ENCODE measurements around the gene RGS6.
A peak's percentile ranks its signal among the peaks of the same experiment; 100 is the strongest.

The RGS6 gene

GRCh38 chr14:72172049-72172448 lies 239.8 kb downstream of the RGS6 start:
- DNase-seq: no peak

GRCh38 chr14:72172597-72172996 lies 240.4 kb downstream of the RGS6 start:
- DNase-seq: no peak

- no peak for DNase-seq
Measured at GRCh38 chr14:72173038-72173720, 240.9 kb downstream of the RGS6 start.

GRCh38 chr14:72177251-72177650 lies 245.0 kb downstream of the RGS6 start:
- DNase-seq: no peak

GRCh38 chr14:72178517-72178916 lies 246.3 kb downstream of the RGS6 start:
- no peak for DNase-seq

GRCh38 chr14:72182708-72183432 lies 250.6 kb downstream of the RGS6 start:
- DNase-seq: no peak

- DNase-seq: no peak
Measured at GRCh38 chr14:72183631-72184030, 251.4 kb downstream of the RGS6 start.

- no peak for DNase-seq
Measured at GRCh38 chr14:72186523-72186922, 254.3 kb downstream of the RGS6 start.

- DNase-seq: no peak
Measured at GRCh38 chr14:72196237-72197015, 264.2 kb downstream of the RGS6 start.

- no peak for DNase-seq
Measured at GRCh38 chr14:72201645-72202044, 269.4 kb downstream of the RGS6 start.

- peak; percentile 23 for DNase-seq
Measured at GRCh38 chr14:72213424-72213823, 281.2 kb downstream of the RGS6 start.

GRCh38 chr14:72215080-72215479 lies 282.9 kb downstream of the RGS6 start:
- DNase-seq: no peak

- peak; percentile 4 for DNase-seq
Measured at GRCh38 chr14:72217135-72217534, 284.9 kb downstream of the RGS6 start.

- DNase-seq: no peak
Measured at GRCh38 chr14:72222046-72222445, 289.8 kb downstream of the RGS6 start.

- no peak for DNase-seq
Measured at GRCh38 chr14:72236629-72237028, 304.4 kb downstream of the RGS6 start.

- no peak for DNase-seq
Measured at GRCh38 chr14:72237722-72238666, 305.8 kb downstream of the RGS6 start.

GRCh38 chr14:72243309-72244293 lies 311.4 kb downstream of the RGS6 start:
- DNase-seq: peak; percentile 31

- no peak for DNase-seq
Measured at GRCh38 chr14:72247896-72248465, 315.8 kb downstream of the RGS6 start.

- DNase-seq: no peak
Measured at GRCh38 chr14:72253503-72253902, 321.3 kb downstream of the RGS6 start.

GRCh38 chr14:72254202-72254936 lies 322.1 kb downstream of the RGS6 start:
- DNase-seq: no peak

All from kidney glomerular epithelial cell (primary cell).